GM19438 (cell line): ENCODE data around the gene CDH16.
"Not testable (repeated sequence)": the region's sequence is repeated elsewhere in the genome, so short reads cannot be mapped to it uniquely, and the experiment has no call there.

Source experiments
- ATAC-seq: cut with Tn5 transposase; IDR thresholded peaks from one replicate; pipeline ENCODE4 v1.9.1; 2021; ENCODE audit warnings: low read depth; ENCODE audit not compliant: unreplicated experiment

The CDH16 gene

GRCh38 chr16:66918803-66919568 is at the start of gene CDH16:
TSS of gene CDH16 (minus strand) at chr16:66918885. CDS start at chr16:66918065, 820 bp downstream.
- ATAC-seq = no peak

- ATAC-seq = no peak
These were observed 45.4 kb upstream of the CDH16 start for GRCh38 chr16:66964049-66964448.

GRCh38 chr16:66961914-66962313 is 43.2 kb upstream of the CDH16 start:
- ATAC-seq = no peak

GRCh38 chr16:66961065-66961744 is 42.5 kb upstream of the CDH16 start, which contains the start of gene CES3:
TSS of gene CES3 (plus strand) at chr16:66961266. CDS start at chr16:66961308, 42 bp downstream.
- no peak for ATAC-seq

- ATAC-seq = no peak
These were observed 41.6 kb upstream of the CDH16 start for GRCh38 chr16:66960270-66960669.

GRCh38 chr16:66959704-66960161 is 41.0 kb upstream of the CDH16 start:
- ATAC-seq = no peak

GRCh38 chr16:66958857-66959703 is 40.4 kb upstream of the CDH16 start:
- no peak for ATAC-seq

GRCh38 chr16:66956154-66956457 is 37.4 kb upstream of the CDH16 start:
- ATAC-seq = not testable (repeated sequence)

GRCh38 chr16:66955363-66956153 is 36.9 kb upstream of the CDH16 start:
- ATAC-seq = not testable (repeated sequence)

- ATAC-seq = no peak
These were observed 35.5 kb upstream of the CDH16 start for GRCh38 chr16:66954097-66954659.

- no peak for ATAC-seq
These were observed 34.9 kb upstream of the CDH16 start for GRCh38 chr16:66953462-66954096.

GRCh38 chr16:66952430-66953110 is 33.9 kb upstream of the CDH16 start:
- no peak for ATAC-seq

- no peak for ATAC-seq
These were observed 32.5 kb upstream of the CDH16 start for GRCh38 chr16:66950971-66951790.

GRCh38 chr16:66950437-66950836 is 31.8 kb upstream of the CDH16 start:
- no peak for ATAC-seq

- no peak for ATAC-seq
These were observed 30.8 kb upstream of the CDH16 start for GRCh38 chr16:66949472-66949871.

- ATAC-seq = no peak
These were observed 30.1 kb upstream of the CDH16 start for GRCh38 chr16:66948837-66949225.

GRCh38 chr16:66948134-66948836 is 29.6 kb upstream of the CDH16 start:
- no peak for ATAC-seq
